ENCODE measurements around the gene TLE2.

- TF ChIP-seq TAF1 (IDR thresholded peaks at IDR 0.05; ENCODE audit: low read depth), result no peak
- no peak for TF ChIP-seq TEAD4 (IDR thresholded peaks at IDR 0.05)
- no peak for TF ChIP-seq ZBTB7A (IDR thresholded peaks at IDR 0.05; ENCODE audit: low read depth)
- TF ChIP-seq, protein P1, sequence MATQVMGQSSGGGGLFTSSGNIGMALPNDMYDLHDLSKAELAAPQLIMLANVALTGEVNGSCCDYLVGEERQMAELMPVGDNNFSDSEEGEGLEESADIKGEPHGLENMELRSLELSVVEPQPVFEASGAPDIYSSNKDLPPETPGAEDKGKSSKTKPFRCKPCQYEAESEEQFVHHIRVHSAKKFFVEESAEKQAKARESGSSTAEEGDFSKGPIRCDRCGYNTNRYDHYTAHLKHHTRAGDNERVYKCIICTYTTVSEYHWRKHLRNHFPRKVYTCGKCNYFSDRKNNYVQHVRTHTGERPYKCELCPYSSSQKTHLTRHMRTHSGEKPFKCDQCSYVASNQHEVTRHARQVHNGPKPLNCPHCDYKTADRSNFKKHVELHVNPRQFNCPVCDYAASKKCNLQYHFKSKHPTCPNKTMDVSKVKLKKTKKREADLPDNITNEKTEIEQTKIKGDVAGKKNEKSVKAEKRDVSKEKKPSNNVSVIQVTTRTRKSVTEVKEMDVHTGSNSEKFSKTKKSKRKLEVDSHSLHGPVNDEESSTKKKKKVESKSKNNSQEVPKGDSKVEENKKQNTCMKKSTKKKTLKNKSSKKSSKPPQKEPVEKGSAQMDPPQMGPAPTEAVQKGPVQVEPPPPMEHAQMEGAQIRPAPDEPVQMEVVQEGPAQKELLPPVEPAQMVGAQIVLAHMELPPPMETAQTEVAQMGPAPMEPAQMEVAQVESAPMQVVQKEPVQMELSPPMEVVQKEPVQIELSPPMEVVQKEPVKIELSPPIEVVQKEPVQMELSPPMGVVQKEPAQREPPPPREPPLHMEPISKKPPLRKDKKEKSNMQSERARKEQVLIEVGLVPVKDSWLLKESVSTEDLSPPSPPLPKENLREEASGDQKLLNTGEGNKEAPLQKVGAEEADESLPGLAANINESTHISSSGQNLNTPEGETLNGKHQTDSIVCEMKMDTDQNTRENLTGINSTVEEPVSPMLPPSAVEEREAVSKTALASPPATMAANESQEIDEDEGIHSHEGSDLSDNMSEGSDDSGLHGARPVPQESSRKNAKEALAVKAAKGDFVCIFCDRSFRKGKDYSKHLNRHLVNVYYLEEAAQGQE (IDR thresholded peaks at IDR 0.05; ENCODE audit: low read depth), result no peak
- TF ChIP-seq EP300 (IDR thresholded peaks at IDR 0.05; ENCODE audit: borderline replicate concordance), result no peak
- TF ChIP-seq, protein P2, sequence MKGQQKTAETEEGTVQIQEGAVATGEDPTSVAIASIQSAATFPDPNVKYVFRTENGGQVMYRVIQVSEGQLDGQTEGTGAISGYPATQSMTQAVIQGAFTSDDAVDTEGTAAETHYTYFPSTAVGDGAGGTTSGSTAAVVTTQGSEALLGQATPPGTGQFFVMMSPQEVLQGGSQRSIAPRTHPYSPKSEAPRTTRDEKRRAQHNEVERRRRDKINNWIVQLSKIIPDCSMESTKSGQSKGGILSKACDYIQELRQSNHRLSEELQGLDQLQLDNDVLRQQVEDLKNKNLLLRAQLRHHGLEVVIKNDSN (IDR thresholded peaks at IDR 0.05), result no peak
- TF ChIP-seq TCF12 (IDR thresholded peaks at IDR 0.05; ENCODE audit: low read depth), result no peak
- TF ChIP-seq FOXM1 (IDR thresholded peaks at IDR 0.05; ENCODE audit: borderline replicate concordance, low read depth), result no peak
- TF ChIP-seq, protein P3, sequence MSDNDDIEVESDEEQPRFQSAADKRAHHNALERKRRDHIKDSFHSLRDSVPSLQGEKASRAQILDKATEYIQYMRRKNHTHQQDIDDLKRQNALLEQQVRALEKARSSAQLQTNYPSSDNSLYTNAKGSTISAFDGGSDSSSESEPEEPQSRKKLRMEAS (IDR thresholded peaks at IDR 0.05), result no peak
- no peak for TF ChIP-seq CREB1 (IDR thresholded peaks at IDR 0.05; ENCODE audit: low read depth)
- TF ChIP-seq RAD21 (IDR thresholded peaks at IDR 0.05; ENCODE audit: low read depth), result no peak
- no peak for TF ChIP-seq YY1 (IDR thresholded peaks at IDR 0.05; ENCODE audit: low read depth)
- TF ChIP-seq NFIC (IDR thresholded peaks at IDR 0.05), result no peak
- no peak for TF ChIP-seq CEBPB (IDR thresholded peaks at IDR 0.05)
Observed at GRCh38 chr19:3031607-3031867, 2.5 kb upstream of the TLE2 start.

Data from Ishikawa (cell line).